Brain microvascular endothelial cell (primary cell): Measurements from ENCODE around the gene CYP2D6.
"Not testable (repeated sequence)": the region's sequence is repeated elsewhere in the genome, so short reads cannot be mapped to it uniquely, and the experiment has no call there.

Experiments used
- DNase-seq: peaks from one replicate; pipeline ENCODE4 v3.0.0-alpha.2; 2020
- H3K27ac ChIP-seq: fragments of 250-450 bp; sonication (Bioruptor Pico); 2 replicates; pipeline ENCODE4 v1.5.1; 2020; ENCODE audit warnings: mild to moderate bottlenecking, moderate library complexity
- H3K27me3 ChIP-seq: fragments of 250-450 bp; sonication (Bioruptor Pico); replicated peaks from 2 replicates; pipeline ENCODE4 v1.5.1; 2020; ENCODE audit warnings: mild to moderate bottlenecking
- H3K36me3 ChIP-seq: fragments of 250-450 bp; sonication (Bioruptor Pico); replicated peaks from 2 replicates; pipeline ENCODE4 v1.5.1; 2020; ENCODE audit warnings: mild to moderate bottlenecking
- H3K4me3 ChIP-seq: 2 replicates; pipeline ENCODE4 v1.5.1; 2011; ENCODE audit warnings: low read depth, mild to moderate bottlenecking, control low read depth, low read length, moderate library complexity
- in situ Hi-C: cut with HindIII; loops from 2 replicates; pipeline ENCODE4 v1.10.0; 2017; ENCODE audit warnings: low sequenced_read_pairs, low pct_ligation_motif_present
- TF ChIP-seq, protein P1 (sequence below): IDR thresholded peaks from 2 replicates; pipeline ENCODE4 v1.5.1; 2011; ENCODE audit warnings: low read depth, mild to moderate bottlenecking, moderate library complexity, low read length, control low read depth, inconsistent platforms; ENCODE audit errors: missing control alignments

Gene CYP2D6

DNA sequence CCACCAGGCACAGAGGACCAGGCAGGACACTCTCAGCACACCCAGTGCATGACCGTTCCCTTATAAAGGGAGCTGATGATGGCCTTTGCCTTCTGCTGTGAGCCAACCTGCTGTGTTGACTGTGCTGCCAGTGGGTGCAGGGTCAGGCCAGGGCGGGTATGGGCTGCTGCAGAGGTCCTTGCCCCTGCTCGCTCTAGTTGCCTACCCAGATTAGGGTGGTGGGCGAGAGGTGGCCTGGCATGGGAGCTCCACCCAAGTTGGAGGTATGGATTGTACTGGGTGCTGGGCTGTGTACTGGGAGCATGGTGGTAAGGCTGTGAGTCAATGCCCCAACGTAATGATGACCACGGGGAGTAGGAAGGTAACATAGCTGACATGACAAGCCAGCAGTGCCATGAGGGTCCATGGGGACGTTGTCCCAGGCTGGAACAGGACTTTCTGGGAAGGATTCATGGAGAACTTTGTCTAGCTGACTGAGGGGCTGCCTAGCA is 24.5 kb upstream of the CYP2D6 start:
- TF ChIP-seq, protein P1, sequence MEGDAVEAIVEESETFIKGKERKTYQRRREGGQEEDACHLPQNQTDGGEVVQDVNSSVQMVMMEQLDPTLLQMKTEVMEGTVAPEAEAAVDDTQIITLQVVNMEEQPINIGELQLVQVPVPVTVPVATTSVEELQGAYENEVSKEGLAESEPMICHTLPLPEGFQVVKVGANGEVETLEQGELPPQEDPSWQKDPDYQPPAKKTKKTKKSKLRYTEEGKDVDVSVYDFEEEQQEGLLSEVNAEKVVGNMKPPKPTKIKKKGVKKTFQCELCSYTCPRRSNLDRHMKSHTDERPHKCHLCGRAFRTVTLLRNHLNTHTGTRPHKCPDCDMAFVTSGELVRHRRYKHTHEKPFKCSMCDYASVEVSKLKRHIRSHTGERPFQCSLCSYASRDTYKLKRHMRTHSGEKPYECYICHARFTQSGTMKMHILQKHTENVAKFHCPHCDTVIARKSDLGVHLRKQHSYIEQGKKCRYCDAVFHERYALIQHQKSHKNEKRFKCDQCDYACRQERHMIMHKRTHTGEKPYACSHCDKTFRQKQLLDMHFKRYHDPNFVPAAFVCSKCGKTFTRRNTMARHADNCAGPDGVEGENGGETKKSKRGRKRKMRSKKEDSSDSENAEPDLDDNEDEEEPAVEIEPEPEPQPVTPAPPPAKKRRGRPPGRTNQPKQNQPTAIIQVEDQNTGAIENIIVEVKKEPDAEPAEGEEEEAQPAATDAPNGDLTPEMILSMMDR: no peak
- in situ Hi-C loops: no loop called here
- H3K36me3 ChIP-seq: no peaks in the 10 kb centered on the region

DNA sequence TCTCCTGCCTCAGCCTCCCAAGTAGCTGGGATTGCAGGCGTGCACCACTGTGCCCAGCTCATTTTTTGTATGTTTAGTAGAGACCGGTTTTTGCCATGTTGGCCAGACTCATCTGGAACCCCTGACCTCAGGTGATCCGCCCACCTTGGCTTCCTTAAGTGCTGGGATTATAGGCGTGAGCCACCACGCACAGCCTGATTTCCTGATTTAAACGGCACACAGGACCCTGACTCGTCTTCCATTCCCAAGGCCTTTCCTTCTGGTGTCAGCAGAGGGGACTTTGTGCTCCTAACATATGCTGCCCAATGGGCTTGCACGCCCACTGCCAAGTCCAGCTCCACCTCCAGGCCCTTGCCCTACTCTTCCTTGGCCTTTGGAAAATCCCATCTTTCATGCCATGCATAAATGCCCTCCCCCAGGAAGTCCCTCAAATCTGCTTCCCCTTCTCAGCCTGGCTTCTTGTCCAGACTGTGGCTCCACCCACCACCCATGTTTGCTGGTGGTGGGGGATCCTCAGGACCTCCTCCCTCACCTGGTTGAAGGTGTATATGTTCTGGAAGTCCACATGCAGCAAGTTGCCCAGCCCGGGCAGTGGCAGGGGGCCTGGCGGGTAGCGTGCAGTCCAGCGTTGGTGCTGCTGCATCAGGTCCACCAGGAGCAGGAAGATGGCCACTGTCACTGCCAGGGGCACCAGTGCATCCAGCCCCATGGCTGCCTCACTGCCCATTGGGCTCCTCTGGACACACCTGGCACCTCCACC is 23.9 kb upstream of the CYP2D6 start:
- TF ChIP-seq, protein P1: no peak
- H3K4me3 ChIP-seq: no peak overlapping the region
- H3K27me3 ChIP-seq: no peaks in the 10 kb centered on the region
- no peak for DNase-seq
- H3K27ac ChIP-seq: no peak overlapping the region
- H3K36me3 ChIP-seq: no peaks in the 10 kb centered on the region
- in situ Hi-C loops: no loop called here

More for the DNA sequence above, 24.5 kb upstream of the CYP2D6 start:
- H3K27ac ChIP-seq: no peak overlapping the region
- no peaks in the 10 kb centered on the region for H3K27me3 ChIP-seq
- no peak overlapping the region for H3K4me3 ChIP-seq
- no peak for DNase-seq

DNA sequence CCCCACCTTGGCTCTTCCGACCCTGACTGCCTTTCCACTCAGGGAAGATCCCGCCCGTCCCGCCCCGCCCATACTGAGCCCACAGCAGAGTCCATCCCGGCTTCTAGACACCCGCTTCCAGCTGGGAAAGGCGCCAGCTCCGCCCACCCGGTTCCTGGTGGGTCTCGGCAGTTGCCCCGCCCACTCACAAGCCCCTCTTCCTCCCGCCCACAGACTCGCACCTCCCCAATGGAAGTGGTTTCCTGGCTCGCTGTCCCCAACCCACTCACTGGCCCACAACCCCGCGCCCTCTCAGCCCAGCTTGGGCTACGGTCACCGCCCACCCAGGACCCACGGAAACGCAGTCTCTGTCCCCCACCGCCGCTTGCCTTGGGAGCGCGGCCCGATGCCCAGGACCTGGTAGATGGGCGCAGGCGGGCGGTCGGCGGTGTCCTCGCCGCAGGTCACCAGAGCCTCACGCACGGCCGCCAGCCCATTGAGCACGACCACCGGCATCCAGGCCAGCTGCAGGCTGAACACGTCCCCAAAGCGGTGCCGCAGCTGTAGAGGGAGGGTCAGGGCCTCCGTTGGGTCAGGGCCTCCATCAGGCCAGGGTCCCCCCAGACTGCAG is 22.2 kb upstream of the CYP2D6 start:
- H3K4me3 ChIP-seq: no peak overlapping the region
- H3K36me3 ChIP-seq: no peaks in the 10 kb centered on the region
- no peak for DNase-seq
- H3K27ac ChIP-seq: no peak overlapping the region
- in situ Hi-C loops: no loop called here
- TF ChIP-seq, protein P1: no peak
- no peaks in the 10 kb centered on the region for H3K27me3 ChIP-seq

DNA sequence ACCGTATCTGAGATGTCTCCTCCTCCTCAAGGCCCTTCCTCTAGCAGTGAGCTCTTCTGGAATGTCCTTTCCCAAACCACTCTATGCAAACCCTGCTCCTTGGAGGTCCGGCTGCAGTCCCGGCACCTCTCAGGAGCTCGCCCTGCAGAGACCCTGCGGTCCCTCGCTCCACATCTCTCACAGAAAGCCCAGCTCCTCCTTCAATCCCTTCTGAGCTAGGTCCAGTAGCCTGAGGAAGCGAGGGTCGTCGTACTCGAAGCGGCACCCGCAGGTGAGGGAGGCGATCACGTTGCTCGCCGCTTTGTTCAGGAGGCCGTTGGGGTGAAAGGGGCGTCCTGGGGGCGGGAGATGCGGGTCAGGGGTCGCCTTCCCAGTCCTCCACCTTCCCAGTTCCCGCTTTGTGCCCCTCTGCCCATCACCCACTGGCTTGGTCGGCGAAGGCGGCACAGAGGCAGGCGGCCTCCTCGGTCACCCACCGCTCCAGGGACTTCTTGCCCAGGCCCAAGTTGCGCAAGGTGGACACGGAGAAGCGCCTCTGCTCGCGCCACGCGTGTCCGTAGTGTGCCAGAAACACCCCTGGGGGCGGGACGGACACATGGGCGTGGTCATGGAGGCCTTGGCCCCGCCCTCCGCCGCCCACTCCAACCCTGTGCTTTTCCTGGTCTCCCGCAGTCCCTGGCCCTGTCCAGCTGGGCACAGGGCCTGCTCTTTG is 21.5 kb upstream of the CYP2D6 start:
- no peaks in the 10 kb centered on the region for H3K27me3 ChIP-seq
- in situ Hi-C loops: no loop called here
- no peaks in the 10 kb centered on the region for H3K36me3 ChIP-seq

DNA sequence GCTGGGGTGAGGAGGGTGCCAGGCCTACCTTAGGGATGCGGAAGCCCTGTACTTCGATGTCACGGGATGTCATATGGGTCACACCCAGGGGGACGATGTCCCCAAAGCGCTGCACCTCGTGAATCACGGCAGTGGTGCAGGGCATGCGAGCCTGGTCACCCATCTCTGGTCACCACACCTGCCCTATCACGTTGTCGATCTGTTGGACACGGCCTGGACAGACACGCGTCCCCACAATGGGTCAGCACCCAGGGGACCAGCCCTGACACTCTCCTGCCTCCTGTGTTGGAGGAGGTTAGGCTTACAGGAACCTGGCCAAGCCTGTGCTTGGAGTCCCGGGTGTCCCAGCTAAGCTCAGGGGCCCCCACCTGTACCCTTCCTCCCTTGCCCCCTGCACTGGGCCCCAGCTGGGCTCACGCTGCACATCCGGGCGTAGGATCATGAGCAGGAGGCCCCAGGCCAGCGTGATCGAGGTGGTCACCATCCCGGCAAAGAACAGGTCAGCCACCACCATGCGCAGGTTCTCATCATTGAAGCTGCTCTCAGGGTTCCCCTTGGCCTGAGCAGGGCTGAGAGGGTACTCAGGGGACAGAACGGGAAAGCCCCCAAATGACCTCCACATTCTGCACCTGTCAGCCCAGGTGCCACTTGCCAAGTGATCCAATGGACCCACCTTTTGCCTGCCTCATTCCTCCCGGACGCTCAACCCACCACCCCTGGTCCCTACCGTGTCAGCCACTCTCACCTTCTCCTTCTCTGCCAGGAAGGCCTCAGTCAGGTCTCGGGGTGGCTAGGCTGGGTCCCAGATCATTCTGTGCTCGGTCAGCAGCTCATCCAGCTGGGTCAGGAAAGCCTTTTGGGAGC is 20.3 kb upstream of the CYP2D6 start:
- TF ChIP-seq, protein P1: no peak
- in situ Hi-C loops: no loop called here
- no peak for DNase-seq

More for the DNA sequence above, 21.5 kb upstream of the CYP2D6 start:
- TF ChIP-seq, protein P1: no peak
- H3K27ac ChIP-seq: no peak overlapping the region
- no peak for DNase-seq
- no peak overlapping the region for H3K4me3 ChIP-seq

DNA sequence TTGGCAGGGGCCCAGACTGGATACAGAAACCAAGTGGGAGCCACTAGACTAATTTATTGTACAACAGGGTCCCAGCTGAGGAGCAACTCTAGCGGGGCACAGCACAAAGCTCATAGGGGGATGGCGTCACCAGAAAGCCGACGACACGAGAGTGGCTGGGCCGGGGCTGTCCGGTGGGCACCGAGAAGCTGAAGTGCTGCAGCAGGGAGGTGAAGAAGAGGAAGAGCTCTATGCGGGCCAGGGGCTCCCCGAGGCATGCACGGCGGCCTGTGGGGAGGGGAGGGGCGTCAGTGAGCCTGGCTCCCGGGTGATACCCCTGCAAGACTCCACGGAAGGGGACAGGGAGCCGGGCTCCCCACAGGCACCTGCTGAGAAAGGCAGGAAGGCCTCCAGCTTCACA is 19.2 kb upstream of the CYP2D6 start:
- H3K27ac ChIP-seq, DNase-seq, H3K4me3 ChIP-seq, H3K27me3 ChIP-seq, in situ Hi-C loops, H3K36me3 ChIP-seq: not testable (repeated sequence)

More for the DNA sequence above, 20.3 kb upstream of the CYP2D6 start:
- Histone ChIP-seq H3K27me3 (no peaks in the 10 kb centered on the region), H3K27ac (no peak overlapping the region), H3K4me3 (no peak overlapping the region), H3K36me3 (no peaks in the 10 kb centered on the region)
